ENCODE results near the gene IQSEC1.
A peak's percentile ranks its signal among the peaks of the same experiment; 100 is the strongest.

IQSEC1 gene

GRCh38 chr3:12902181-12902999 lies 170.8 kb downstream of the IQSEC1 start:
- DNase-seq = no peak

GRCh38 chr3:12901623-12902045 lies 171.6 kb downstream of the IQSEC1 start:
- DNase-seq = no peak

GRCh38 chr3:12900885-12901411 lies 172.3 kb downstream of the IQSEC1 start:
- no peak for DNase-seq

- no peak for DNase-seq
Observed at GRCh38 chr3:12898965-12899755, 174.1 kb downstream of the IQSEC1 start.

- DNase-seq = no peak
Observed at GRCh38 chr3:12898290-12898964, 174.8 kb downstream of the IQSEC1 start.

- peak; percentile 9 for DNase-seq
Observed at GRCh38 chr3:12897381-12898289, 175.6 kb downstream of the IQSEC1 start.

- no peak for DNase-seq
Observed at GRCh38 chr3:12896063-12896985, 176.9 kb downstream of the IQSEC1 start.

GRCh38 chr3:12895391-12896062 lies 177.7 kb downstream of the IQSEC1 start:
- no peak for DNase-seq

- no peak for DNase-seq
Observed at GRCh38 chr3:12894629-12895028, 178.6 kb downstream of the IQSEC1 start.

- DNase-seq = no peak
Observed at GRCh38 chr3:12893852-12894251, 179.4 kb downstream of the IQSEC1 start.

- DNase-seq = no peak
Observed at GRCh38 chr3:12893247-12893646, 180.0 kb downstream of the IQSEC1 start.

GRCh38 chr3:12892840-12893189 lies 180.4 kb downstream of the IQSEC1 start:
- DNase-seq = no peak

GRCh38 chr3:12891985-12892839 lies 181.0 kb downstream of the IQSEC1 start:
- DNase-seq = peak; percentile 52

- no peak for DNase-seq
Observed at GRCh38 chr3:12891391-12891984, 181.7 kb downstream of the IQSEC1 start.

GRCh38 chr3:12890610-12891390 lies 182.4 kb downstream of the IQSEC1 start:
- DNase-seq = no peak

GRCh38 chr3:12886736-12887135 lies 186.5 kb downstream of the IQSEC1 start:
- no peak for DNase-seq

- DNase-seq = no peak
Observed at GRCh38 chr3:12886106-12886679, 187.0 kb downstream of the IQSEC1 start.

- no peak for DNase-seq
Observed at GRCh38 chr3:12885583-12885930, 187.7 kb downstream of the IQSEC1 start.
